ENCODE data around the gene CCT6A.
"Not testable (repeated sequence)": the region's sequence is repeated elsewhere in the genome, so short reads cannot be mapped to it uniquely, and the experiment has no call there.

- not testable (repeated sequence) for TF ChIP-seq POLR2A, POLR2AphosphoS5 (IDR thresholded peaks at IDR 0.05; ENCODE audit: low read depth, low read length)
These were observed 14.8 kb downstream of the CCT6A start for GRCh38 chr7:56066376-56066775.
